ENCODE results near the gene SOWAHD.
"Not testable (repeated sequence)": the region's sequence is repeated elsewhere in the genome, so short reads cannot be mapped to it uniquely, and the experiment has no call there.

The SOWAHD gene, protein sequence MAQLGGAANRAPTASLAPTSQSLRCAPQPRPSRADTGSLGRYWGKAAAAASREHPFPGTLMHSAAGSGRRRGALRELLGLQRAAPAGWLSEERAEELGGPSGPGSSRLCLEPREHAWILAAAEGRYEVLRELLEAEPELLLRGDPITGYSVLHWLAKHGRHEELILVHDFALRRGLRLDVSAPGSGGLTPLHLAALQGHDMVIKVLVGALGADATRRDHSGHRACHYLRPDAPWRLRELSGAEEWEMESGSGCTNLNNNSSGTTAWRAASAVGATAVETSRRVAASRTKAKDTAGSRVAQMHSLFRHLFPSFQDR

DNA sequence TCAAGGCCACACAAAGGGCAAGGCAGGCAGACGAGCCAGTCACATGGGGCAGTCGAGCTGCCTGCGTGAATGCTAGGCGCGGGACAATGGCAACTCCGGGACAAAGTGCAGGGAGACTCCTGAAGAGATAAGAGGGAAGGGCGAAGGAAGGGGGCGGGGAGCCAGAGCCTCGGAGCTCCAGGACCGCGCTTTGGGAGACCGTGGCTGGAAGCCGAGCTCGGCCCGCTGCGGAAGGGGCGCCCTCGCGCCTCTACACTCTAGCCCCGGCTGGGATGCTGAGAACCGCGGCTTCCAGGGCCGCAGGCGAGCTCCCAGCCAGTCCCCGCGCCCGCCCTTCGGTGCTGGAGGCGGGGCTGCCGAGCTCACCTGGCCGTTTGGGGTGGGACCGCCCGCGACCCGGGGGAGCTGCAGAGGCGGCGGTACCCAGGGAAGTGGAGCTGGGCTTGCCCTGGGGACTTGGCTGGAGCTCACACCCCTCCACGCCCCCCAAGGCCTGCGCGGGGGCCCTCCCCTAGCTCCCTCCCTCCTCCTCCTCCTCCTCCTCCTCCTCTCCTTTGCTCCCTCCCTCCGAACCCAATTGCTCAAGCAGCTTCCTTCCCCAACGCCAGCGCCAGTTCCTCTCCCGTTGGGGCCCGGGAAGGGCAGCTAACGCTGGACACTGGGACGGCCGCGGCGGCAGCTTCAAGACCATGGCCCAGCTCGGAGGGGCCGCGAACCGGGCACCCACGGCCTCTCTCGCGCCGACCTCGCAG lies at the start of gene SOWAHD:
TSS of gene SOWAHD (plus strand) at position 610 of the 752 bp plus-strand sequence. CDS start at position 690, 80 bp downstream.
- DNase-seq: peak; percentile 79

DNA sequence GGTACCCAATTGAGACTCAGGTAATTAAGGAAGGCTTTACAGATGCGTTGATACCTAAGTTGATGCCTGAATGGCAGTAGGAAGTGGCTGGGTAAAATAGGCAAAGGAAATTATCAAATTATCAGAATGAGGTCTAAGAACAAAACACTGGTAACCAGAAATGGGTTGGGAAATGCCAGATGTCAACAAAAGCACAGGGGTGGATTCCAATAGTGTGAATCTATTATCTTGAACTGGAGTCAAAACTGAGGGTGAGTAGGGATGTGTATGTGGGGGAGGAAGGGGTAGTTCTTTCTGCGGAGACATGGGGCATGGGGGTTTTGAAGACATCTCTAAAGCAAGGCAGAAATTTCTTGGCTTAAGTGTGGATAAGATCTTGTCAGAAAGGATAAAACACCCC lies 49.5 kb upstream of the SOWAHD start:
- DNase-seq: no peak

DNA sequence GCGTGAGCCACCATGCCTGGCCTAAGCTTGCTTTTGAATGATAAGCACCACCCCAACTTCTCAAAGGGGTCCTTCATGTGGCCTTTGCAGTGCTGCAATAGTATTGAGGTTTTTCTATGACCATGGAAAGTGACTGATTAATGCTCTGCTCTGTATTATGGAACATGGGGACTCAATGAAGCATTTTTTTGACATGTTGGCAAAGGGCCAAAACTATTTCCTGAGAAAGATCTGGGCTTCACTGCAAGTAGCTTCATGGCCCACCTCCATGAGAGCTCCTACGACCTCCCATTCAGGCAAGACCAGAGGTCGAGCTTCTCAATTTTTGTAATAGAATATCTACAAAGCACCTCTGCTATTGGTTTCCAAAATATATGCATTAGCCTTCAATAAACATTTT lies 48.8 kb upstream of the SOWAHD start:
- no peak for DNase-seq

DNA sequence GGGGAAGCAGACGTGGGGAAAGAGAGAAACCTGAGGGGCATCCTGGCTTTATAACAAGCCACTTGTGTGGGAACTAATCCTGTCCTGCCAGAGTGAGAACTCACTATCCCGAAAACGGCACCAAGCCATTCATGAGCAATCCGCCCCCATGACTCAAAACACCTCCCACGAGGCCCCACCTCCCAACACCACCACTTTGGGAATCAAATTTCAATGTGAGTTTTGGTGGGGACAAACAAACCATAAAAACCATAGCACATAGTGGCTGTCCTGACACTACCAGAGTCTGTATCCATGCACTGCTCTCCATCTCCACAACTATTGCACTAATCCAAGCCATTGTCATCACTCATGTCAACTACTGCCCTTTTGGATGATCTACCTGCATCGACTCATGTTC lies 36.9 kb upstream of the SOWAHD start:
- DNase-seq: no peak

DNA sequence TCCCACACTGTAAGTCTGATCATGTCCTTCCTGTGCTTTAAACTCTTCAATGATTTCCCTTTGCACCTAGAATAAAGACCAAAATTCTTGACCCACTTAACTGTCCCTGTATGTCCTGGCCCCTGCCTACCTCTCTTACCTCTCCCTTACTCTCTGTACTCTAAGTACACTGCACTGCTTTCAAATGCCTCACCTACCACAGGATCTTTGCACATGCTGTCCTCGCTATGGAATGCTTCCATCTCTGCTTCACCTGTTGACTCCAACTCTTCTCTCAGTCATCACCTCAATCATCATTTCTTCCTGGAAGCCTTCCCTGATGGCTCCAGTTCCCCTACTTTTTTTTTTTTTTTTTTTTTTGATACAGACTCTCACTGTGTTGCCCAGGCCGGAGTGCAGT lies 36.5 kb upstream of the SOWAHD start:
- DNase-seq: no peak

DNA sequence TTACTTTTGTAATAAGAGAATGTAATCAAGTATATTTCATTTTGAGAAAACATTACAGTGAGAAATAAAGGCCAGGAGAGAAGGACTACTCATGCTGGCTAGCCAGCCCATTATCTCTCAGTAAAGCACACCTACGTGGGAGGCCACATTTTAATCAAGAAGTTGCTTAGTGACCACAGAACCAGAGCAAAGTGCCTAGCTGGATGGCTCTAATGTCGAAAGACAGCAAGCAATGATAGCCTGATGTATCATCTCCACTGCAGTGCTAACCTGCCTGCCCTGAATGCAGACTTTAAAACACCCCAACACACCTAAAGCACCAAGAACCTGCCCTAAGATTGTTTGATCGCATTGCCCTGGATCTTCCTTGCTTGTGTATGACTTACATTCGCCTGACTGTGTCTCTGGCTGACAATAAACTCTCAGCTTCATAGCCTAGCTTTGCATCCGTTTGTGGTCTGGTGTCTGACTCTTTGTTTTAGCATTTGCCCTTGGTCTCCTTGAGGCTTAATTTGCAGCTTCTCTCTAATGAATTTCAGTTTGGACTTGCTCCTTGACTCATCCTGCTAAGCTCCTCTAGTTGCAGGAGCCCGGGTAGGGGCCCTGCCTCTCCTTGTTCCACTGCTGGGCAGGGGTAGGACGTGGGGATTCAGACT lies 31.4 kb upstream of the SOWAHD start:
- DNase-seq: no peak

DNA sequence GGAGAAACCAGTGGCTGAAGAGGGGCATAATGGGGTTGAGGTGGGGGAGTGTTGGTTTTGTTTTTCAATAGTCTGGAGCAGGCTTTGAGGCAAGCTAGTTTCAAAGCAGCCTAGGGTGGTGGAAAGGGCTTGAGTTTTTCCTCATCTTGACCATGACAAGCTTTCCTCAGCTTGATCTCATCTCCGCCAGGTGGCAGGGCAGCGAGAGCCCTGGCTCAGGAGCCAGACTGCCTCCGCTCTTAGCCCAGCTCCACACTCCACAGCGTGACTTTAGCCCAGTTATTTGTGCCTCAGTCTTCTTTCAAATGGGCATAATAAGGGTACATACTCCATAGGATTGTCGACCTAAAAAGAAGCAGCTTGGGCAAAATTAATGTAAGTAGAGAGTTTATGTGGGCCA lies 29.9 kb upstream of the SOWAHD start:
- DNase-seq: peak; percentile 64

DNA sequence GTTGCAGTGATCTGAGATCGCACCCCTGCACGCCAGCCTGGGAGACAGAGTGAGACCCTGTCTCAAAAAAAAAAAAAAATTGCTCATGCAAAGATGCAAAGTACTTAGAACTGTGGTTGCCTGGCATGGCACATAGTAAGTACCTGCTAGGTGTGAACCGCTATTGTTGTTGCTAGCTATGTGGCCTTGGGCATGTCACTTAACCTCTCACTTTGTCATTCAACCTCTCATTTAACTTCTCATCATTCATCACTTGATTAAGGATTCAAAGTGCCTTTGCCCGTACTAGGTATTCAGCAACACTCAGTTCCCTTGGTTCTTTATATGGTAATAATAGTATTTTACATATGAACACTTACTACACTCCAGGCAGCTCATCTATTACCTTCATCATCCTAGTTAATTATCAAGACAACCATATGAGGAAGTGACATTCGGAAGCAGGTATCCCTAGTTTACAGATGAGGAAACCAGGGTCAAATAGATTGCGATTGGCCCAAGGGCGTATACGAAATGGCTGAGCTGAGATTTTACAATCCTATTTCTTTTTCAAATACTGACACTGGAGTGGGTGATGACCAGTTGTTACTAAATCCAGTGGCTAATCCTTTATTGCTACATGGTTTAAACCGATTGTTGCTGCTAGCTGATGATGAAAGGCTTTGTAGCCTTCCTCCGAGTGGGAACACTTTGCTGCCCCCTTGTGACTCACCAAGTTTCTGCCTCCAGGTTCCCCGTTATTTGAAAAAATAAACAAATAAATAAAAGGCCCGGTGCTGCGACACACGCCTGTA lies 28.8 kb upstream of the SOWAHD start:
- DNase-seq: peak; percentile 62

DNA sequence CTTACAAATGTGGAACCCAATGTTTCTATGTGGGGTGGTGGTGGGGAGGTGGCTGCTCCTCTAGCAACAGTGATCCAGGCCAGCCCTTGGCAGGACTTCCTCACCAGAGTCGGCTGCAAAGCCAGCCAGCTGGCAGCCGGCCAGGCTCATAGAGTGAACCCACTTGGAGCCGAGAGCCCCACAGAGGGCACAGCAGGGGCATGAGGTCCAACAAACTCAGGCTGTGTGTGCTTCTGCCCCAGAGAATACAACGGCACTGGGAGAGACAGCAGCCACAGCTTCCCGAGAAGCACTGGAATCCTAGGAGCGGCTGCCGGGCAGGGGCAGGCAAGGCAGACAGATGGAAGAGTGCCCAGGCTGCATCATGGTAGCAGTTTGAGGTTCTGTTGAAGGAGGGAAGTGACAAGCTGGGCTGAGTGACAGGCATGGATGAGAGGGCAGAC lies 23.5 kb upstream of the SOWAHD start:
- no peak for DNase-seq

DNA sequence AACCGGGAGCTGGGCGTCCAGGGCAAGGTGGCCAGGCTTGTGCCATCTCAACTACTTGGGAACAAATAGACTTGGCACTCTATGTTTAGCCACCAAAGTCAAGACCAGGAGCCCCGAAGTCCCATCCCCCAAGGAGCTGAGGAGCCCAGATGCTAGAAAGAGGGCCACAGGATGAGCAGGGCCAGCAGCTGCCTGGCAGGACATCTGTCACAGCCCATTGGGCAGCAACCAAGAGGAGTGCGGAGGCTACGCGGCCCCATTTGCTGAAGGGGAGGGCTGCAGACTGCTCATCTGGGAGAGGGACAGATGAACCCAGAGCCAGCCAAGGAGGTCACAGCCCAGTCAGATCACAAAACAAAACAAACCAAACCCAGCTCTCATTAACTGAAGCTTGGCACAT lies 22.9 kb upstream of the SOWAHD start:
- no peak for DNase-seq

DNA sequence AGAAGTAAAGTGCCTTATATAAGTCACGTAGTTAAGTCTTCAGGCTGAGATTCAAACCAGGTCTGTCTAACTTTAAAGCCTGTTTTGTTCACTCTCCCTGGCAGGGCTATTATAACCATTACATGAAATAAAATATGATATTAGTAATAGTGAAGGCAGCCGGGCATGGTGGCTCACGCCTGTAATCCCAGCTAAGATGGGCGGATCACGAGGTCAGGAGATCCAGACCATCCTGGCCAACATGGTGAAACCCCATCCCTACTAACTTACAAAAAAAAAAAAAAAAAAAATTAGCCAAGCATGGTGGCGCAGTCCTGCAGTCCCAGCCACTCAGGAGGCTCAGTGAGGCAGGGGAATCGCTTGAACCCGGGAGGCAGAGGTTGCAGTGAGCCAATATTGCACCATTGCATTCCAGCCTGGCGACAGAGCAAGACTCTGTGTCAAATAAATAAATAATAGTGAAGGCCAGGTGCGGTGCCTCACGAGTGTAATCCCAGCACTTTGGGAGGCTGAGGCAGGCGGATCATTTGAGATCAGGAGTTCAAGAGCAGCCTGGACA lies 22.1 kb upstream of the SOWAHD start:
- no peak for DNase-seq

DNA sequence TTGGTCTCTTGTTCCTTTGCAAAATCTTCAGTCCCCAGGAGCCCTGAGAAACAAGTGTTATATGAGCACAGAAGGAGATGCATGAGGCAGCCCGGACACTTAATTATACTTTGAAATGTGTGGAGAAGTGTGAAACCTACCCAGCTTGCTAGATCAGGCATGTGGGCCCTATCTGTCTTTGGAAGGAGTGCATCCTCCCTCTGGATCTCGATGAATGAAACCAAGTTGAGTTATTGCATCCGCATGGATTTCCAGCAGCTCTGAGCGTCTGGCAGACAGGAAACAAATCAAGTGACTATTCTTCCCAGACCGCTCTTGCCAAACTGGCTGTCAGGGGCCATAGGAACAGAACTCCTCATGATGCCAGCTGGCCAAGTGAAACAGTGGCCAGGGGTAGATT lies 19.6 kb upstream of the SOWAHD start:
- DNase-seq: no peak

DNA sequence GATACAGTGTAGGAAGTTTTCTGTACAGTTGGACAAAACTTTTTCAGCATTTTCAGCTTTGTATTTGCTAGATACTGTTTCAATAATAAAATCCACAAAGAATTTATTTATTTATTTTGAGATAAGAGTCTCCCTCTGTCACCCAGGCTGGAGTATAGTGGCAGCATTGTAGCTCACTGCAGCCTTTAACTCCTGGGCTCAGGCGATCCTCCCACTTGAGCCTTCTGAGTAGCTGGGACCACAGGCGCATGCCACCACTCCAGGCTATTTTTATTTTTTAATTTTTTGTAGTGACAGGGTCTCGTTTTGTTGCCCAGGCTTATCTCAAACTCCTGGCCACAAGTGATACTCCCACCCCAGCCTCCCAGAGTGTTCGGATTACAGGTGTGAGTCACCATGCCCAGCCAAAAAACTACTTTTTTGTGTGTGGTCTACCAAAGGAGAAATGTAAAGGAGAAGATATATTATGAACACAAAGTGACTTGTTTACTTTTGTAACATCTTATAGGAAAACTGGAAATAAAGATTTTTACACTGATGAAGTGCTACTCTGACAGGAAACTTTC lies 13.0 kb upstream of the SOWAHD start:
- no peak for DNase-seq

DNA sequence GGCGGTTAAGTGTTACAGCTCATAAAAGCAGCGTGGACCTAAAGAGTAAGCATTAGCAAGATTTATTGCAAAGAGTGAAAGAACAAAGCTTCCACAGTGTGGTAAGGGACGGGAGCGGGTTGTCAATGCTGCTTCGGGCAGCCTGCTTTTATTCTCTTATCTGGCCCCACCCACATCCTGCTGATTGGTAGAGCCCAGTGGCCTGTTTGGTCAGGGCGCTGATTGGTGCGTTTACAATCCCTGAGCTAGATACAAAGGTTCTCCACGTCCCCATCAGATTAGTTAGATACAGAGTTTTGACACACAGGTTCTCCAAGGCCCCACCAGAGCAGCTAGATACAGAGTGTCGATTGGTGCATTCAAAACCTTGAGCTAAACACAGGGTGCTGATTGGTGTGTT lies 8.3 kb upstream of the SOWAHD start:
- not testable (repeated sequence) for DNase-seq

DNA sequence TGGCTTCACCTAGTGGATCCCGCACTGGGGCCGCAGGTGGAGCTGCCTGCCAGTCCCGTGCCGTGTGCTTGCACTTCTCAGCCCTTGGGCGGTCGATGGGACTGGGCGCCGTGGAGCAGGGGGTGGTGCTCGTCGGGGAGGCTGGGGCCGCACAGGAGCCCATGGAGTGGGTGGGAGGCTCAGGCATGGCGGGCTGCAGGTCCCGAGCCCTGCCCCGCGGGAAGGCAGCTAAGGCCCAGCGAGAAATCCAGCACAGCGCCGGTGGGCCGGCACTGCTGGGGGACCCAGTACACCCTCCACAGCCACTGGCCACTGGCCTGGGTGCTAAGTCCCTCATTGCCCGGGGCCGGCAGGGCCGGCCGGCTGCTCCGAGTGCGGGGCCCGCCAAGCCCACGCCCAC lies 7.6 kb upstream of the SOWAHD start:
- DNase-seq: not testable (repeated sequence)

DNA sequence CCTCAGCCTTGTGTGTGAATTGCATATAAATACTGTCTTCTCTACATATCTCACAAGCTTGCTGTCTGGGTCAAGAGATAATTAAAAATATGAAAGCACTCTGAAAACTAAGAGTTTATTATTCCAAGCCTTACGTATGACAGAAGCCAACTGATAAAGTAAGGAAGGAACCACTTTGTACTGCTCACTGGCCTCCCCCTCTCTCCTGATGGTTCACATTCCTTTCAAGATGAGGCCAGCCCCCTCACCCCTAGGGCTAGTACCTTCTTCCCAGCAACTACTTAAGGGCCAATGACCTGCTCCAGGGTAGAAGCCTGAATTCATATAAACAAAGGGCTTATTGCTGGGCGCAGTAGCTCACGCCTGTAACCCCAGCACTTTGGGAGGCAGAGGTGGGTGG lies 5.4 kb upstream of the SOWAHD start:
- DNase-seq: peak; percentile 79

DNA sequence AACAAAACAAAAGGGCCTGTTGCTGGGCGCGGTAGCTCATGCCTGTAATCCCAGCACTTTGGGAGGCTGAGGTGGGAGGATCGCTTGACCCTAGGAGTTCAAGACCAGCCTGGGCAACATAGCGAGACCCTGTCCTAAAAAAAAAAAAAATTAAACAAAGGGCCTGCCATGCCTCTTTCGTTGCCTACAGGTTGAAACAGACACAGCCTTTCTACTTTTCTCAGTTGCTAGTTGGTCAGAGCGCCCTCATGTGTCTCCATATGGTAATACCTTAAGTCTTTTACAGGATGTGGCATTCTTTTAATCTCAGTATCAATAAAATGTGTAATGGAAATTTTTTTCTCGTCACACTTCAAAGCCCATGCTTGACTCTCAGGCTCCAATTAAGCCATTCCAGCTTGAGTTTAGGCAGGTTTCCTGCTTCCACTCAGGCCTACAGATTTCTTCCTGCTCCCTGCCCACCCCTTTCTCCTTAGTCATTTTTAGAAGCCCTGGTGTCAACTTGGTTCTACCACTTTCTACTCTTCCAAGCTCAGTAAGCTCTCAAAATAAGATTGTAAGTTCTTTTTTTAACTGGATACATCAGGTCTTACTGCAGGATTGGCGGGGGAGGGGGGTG lies 4.6 kb upstream of the SOWAHD start:
- DNase-seq: no peak

DNA sequence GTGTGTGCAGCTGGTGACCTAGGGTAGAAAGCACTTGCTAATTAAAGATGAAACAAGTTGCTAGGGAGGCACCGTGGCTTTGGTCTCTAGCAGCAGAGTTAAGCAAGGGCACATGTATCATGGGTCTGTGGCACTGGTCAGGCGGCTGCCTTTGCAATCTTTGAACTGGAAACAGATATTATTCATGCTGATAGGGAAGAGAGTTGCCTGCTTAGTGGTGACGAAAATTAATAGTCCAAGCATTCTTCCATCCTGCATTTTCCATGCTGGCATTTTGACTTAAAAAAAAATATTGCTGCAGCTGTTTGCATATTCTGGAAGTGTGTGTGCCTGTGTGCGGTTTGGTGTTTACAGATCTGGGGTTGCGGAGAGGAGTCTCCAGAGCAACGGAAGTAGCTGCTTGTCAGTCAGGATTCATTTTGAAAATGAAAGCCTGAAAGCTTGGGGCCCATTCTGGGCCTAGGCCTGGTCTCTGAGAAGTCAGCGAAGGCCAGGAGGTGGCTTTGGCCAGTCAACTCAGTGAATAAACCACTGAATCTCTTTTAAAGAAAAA lies 2.3 kb upstream of the SOWAHD start:
- no peak for DNase-seq

DNA sequence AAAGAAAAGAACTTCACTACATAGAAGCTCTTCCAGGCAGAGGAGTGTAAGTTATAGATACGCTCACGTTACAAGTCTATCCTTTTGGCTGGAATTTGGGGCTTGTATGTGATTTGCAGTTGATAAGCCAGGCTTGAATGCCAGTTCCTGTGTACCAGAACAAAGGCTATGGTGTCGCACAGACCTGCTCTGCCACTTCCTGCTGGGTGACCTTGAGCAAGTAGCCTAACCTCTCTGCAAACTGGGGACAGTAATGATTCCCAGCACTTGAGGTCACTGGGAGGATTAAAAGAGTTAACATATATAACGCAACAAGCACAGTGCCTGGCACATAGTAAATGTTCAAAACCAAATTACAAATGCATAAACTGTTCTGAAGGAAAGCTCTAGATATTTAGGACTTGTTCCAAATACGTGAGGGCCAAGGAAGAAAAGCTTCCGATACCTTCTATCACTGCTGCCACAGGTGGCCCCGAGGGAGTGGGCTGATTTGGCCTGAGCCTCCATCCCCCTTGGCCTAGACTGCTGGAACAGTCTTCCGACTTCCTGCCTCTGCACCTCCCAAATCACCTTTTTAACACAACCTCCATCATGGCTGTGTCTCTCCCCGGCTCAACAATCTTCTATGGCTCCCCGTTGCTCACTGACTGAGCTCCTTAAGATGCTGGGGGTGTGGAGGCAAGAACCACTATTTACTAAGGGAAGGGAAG lies 1.3 kb upstream of the SOWAHD start:
- no peak for DNase-seq

DNA sequence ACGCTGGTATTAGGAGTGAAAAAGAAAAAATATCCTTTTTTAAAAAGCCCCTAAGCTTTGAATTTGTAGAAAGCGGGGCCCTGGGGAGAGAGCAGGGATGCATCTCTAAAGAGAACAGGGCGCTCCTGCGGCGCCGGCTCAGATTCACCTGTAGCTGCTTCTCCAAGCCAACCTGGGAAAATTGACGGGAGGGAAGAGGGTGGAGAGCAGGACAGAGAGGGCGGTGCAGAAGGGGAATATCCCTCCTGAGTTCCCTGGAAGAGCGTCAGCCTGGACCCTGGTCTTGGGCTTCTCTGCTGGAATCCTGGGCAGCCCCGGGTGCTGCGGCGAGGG lies 776 bp upstream of the SOWAHD start:
- no peak for DNase-seq

DNA sequence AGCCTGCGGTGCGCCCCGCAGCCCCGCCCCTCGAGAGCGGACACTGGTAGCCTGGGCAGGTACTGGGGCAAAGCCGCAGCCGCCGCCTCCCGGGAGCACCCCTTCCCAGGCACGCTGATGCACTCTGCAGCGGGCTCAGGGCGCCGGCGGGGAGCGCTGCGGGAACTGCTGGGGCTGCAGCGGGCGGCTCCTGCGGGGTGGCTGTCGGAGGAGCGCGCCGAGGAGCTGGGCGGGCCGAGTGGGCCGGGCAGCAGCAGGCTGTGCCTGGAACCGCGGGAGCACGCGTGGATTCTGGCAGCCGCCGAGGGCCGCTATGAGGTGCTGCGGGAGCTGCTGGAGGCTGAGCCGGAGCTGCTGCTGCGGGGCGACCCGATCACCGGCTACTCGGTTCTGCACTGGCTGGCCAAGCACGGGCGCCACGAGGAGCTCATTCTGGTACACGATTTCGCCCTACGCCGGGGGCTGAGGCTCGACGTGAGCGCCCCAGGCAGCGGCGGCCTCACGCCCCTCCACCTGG lies 401 bp downstream of the SOWAHD start:
- DNase-seq: no peak

Measured in islet precursor cell (in vitro differentiated cells).